GM21723 (cell line): ENCODE results near the gene GPN1.
"Not testable (repeated sequence)": the region's sequence is repeated elsewhere in the genome, so short reads cannot be mapped to it uniquely, and the experiment has no call there.

Experiments
- ATAC-seq: cut with Tn5 transposase; IDR thresholded peaks from one replicate; pipeline ENCODE4 v1.9.1; 2021; ENCODE audit warnings: mild to moderate bottlenecking, moderate library complexity; ENCODE audit not compliant: unreplicated experiment

The GPN1 gene

GRCh38 chr2:27626921-27627320, 1.9 kb upstream of the GPN1 start:
- ATAC-seq, result not testable (repeated sequence)

GRCh38 chr2:27627963-27628766, 685 bp upstream of the GPN1 start:
- ATAC-seq, result peak; percentile 37

- not testable (repeated sequence) for ATAC-seq
These were observed 1.4 kb downstream of the GPN1 start for GRCh38 chr2:27630257-27630656.

GRCh38 chr2:27634291-27634690, 5.4 kb downstream of the GPN1 start:
- no peak for ATAC-seq

- ATAC-seq, result no peak
These were observed 7.9 kb downstream of the GPN1 start for GRCh38 chr2:27636766-27637165.

- no peak for ATAC-seq
These were observed 9.3 kb downstream of the GPN1 start for GRCh38 chr2:27638037-27638637.

GRCh38 chr2:27638709-27639108, 9.9 kb downstream of the GPN1 start:
- ATAC-seq, result no peak

GRCh38 chr2:27640722-27641245, 11.9 kb downstream of the GPN1 start:
- ATAC-seq, result no peak

GRCh38 chr2:27645197-27645596, 16.3 kb downstream of the GPN1 start:
- ATAC-seq, result no peak

- ATAC-seq, result no peak
These were observed 18.4 kb downstream of the GPN1 start for GRCh38 chr2:27647289-27647688.

GRCh38 chr2:27647737-27648136, 18.9 kb downstream of the GPN1 start:
- ATAC-seq, result no peak

GRCh38 chr2:27651056-27651455, 22.2 kb downstream of the GPN1 start:
- ATAC-seq, result no peak

- ATAC-seq, result no peak
These were observed 23.5 kb downstream of the GPN1 start for GRCh38 chr2:27652341-27652740.

GRCh38 chr2:27652790-27653189, 23.9 kb downstream of the GPN1 start:
- ATAC-seq, result no peak

GRCh38 chr2:27653397-27653796, 24.5 kb downstream of the GPN1 start:
- no peak for ATAC-seq

- ATAC-seq, result no peak
These were observed 26.5 kb downstream of the GPN1 start for GRCh38 chr2:27655155-27655951.

- ATAC-seq, result no peak
These were observed 32.5 kb downstream of the GPN1 start for GRCh38 chr2:27661371-27661770.

GRCh38 chr2:27663285-27664153, 34.7 kb downstream of the GPN1 start, which contains the start of the genes SLC4A1AP and SUPT7L:
Gene SLC4A1AP, plus strand, starts transcription at chr2:27663889. Its CDS starts 26 bp downstream, at chr2:27663915.
Gene SUPT7L, minus strand, starts transcription at chr2:27663614. Its CDS starts 1,422 bp downstream, at chr2:27662192.
- ATAC-seq, result peak; percentile 71

GRCh38 chr2:27664154-27664574, 35.3 kb downstream of the GPN1 start:
- peak; percentile 34 for ATAC-seq
